HCT116 (cell line): ENCODE data around the gene CRY1.

Experiments used
- CBX3 ChIP-seq: IDR thresholded peaks from 2 replicates; pipeline ENCODE4 v1.6.1; 2012; ENCODE audit warnings: low read depth
- CEBPB ChIP-seq: IDR thresholded peaks from 2 replicates; pipeline ENCODE4 v1.6.1; 2012; ENCODE audit warnings: low read depth
- EZH2 ChIP-seq: fragments of 200-600 bp; sonication (generic); IDR thresholded peaks from 2 replicates; pipeline ENCODE4 v1.6.1; 2017; ENCODE audit warnings: antibody characterized with exemption, mixed run types
- JUND ChIP-seq: IDR thresholded peaks from 2 replicates; pipeline ENCODE4 v1.6.1; 2012
- POLR2A ChIP-seq: IDR thresholded peaks from 2 replicates; pipeline ENCODE4 v1.7.0; 2011; ENCODE audit warnings: borderline replicate concordance; ENCODE audit not compliant: insufficient read depth, insufficient read length; ENCODE audit errors: extremely low read depth
- POLR2AphosphoS5 ChIP-seq: IDR thresholded peaks from 2 replicates; pipeline ENCODE4 v1.6.1; 2011; ENCODE audit warnings: mild to moderate bottlenecking, low read depth, low read length, moderate library complexity
- SIN3A ChIP-seq: IDR thresholded peaks from 2 replicates; pipeline ENCODE4 v1.6.1; 2012; ENCODE audit warnings: low read depth
- SP1 ChIP-seq: IDR thresholded peaks from 2 replicates; pipeline ENCODE4 v1.6.1; 2012; ENCODE audit warnings: low read depth
- SRF ChIP-seq: IDR thresholded peaks from 2 replicates; pipeline ENCODE4 v1.6.1; 2012; ENCODE audit warnings: low read depth
- ZNF274 ChIP-seq: fragments of 200-500 bp; sonication (Bioruptor generic); IDR thresholded peaks from 2 replicates; pipeline ENCODE4 v1.6.1; 2014; ENCODE audit warnings: mild to moderate bottlenecking, low read depth, low read length, inconsistent platforms
- TF ChIP-seq, protein P1 (sequence below), 3 experiments: fragments of 200-600 bp in 1 of 3; sonication (generic) in 1 of 3; IDR thresholded peaks in 2 of 3; conservative IDR thresholded peaks in 1 of 3; 2 replicates each; pipeline ENCODE4 v1.5.1; 2012 to 2017; ENCODE audit warnings: low read depth in 2 of 3, low read length in 2 of 3, antibody characterized with exemption in 1 of 3, borderline replicate concordance in 1 of 3, control low read depth in 1 of 3, mild to moderate bottlenecking in 1 of 3, mixed read lengths in 1 of 3, mixed run types in 1 of 3, moderate library complexity in 1 of 3; ENCODE audit not compliant: insufficient read depth in 1 of 3
- TF ChIP-seq, protein P2 (sequence below): IDR thresholded peaks from 2 replicates; pipeline ENCODE4 v1.6.1; 2011; ENCODE audit warnings: mild to moderate bottlenecking, low read length, moderate library complexity; ENCODE audit not compliant: insufficient replicate concordance; ENCODE audit errors: extremely low read depth
- TF ChIP-seq, protein P3 (sequence below): IDR thresholded peaks from 2 replicates; pipeline ENCODE4 v1.6.1; 2012

DNA sequence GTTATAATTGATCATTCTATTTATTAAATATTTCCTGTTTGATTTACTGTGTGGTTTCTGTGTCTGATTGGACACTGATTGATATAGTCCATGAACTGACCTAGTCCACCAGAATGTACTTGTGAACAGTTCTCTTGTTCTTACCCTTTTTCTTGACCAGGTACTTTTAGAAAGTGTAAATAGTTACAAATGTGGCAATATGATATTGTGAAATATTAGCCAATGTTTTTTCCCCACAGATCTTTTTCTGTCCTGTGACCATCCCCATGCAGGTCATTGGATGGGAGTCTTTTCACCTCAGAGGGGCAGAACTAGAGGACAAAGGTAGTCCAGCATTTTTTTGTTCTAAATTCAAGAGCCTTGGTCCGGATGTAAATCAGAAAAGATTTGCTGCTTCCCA is 8.3 kb upstream of the CRY1 start:
- no peak for TF ChIP-seq SIN3A
- TF ChIP-seq, protein P1, sequence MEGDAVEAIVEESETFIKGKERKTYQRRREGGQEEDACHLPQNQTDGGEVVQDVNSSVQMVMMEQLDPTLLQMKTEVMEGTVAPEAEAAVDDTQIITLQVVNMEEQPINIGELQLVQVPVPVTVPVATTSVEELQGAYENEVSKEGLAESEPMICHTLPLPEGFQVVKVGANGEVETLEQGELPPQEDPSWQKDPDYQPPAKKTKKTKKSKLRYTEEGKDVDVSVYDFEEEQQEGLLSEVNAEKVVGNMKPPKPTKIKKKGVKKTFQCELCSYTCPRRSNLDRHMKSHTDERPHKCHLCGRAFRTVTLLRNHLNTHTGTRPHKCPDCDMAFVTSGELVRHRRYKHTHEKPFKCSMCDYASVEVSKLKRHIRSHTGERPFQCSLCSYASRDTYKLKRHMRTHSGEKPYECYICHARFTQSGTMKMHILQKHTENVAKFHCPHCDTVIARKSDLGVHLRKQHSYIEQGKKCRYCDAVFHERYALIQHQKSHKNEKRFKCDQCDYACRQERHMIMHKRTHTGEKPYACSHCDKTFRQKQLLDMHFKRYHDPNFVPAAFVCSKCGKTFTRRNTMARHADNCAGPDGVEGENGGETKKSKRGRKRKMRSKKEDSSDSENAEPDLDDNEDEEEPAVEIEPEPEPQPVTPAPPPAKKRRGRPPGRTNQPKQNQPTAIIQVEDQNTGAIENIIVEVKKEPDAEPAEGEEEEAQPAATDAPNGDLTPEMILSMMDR (IDR thresholded peaks at IDR 0.05 in 2 of 3, conservative IDR thresholded peaks at IDR 0.05 in 1 of 3; ENCODE audit: borderline replicate concordance in 1 of 3, insufficient read depth in 1 of 3, low read depth in 2 of 3, low read length in 2 of 3): no peak
- TF ChIP-seq, protein P2, sequence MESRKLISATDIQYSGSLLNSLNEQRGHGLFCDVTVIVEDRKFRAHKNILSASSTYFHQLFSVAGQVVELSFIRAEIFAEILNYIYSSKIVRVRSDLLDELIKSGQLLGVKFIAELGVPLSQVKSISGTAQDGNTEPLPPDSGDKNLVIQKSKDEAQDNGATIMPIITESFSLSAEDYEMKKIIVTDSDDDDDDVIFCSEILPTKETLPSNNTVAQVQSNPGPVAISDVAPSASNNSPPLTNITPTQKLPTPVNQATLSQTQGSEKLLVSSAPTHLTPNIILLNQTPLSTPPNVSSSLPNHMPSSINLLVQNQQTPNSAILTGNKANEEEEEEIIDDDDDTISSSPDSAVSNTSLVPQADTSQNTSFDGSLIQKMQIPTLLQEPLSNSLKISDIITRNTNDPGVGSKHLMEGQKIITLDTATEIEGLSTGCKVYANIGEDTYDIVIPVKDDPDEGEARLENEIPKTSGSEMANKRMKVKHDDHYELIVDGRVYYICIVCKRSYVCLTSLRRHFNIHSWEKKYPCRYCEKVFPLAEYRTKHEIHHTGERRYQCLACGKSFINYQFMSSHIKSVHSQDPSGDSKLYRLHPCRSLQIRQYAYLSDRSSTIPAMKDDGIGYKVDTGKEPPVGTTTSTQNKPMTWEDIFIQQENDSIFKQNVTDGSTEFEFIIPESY: no peak
- no peak for TF ChIP-seq POLR2AphosphoS5
- no peak for TF ChIP-seq EZH2
- TF ChIP-seq, protein P3, sequence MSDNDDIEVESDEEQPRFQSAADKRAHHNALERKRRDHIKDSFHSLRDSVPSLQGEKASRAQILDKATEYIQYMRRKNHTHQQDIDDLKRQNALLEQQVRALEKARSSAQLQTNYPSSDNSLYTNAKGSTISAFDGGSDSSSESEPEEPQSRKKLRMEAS: no peak
- TF ChIP-seq POLR2A: no peak
- TF ChIP-seq CBX3: no peak
- TF ChIP-seq ZNF274: no peak
- TF ChIP-seq SP1: no peak
- TF ChIP-seq SRF: no peak
- no peak for TF ChIP-seq JUND
- no peak for TF ChIP-seq CEBPB
